MM.1S (cell line): ENCODE results near the gene F2.

Experiments
- DNase-seq: peaks from one replicate; pipeline ENCODE4 v3.0.0-alpha.2; 2015
- H2AFZ ChIP-seq: fragments of 300-600 bp; sonication (generic); 2 replicates; pipeline ENCODE4 v1.6.0; 2016; ENCODE audit warnings: antibody characterized with exemption, low read length
- H3F3A ChIP-seq: fragments of 300-600 bp; sonication (generic); 2 replicates; pipeline ENCODE4 v1.6.1; 2016; ENCODE audit warnings: mild to moderate bottlenecking, antibody characterized with exemption, low read length, moderate library complexity, mixed read lengths; ENCODE audit not compliant: insufficient read depth
- H3K27ac ChIP-seq: fragments of 300-600 bp; sonication (generic); 2 replicates; pipeline ENCODE4 v1.5.1; 2016; ENCODE audit warnings: mild to moderate bottlenecking, low read length
- H3K27me3 ChIP-seq: fragments of 300-600 bp; sonication (generic); replicated peaks from 2 replicates; pipeline ENCODE4 v1.6.0; 2016; ENCODE audit warnings: low read length; ENCODE audit not compliant: insufficient read depth
- H3K36me3 ChIP-seq: fragments of 300-600 bp; sonication (generic); replicated peaks from 2 replicates; pipeline ENCODE4 v1.6.1; 2016; ENCODE audit warnings: mild to moderate bottlenecking, low read length, mixed read lengths; ENCODE audit not compliant: insufficient read depth
- H3K4me1 ChIP-seq: fragments of 300-600 bp; sonication (generic); 2 replicates; pipeline ENCODE4 v1.6.1; 2016; ENCODE audit warnings: low read length, mixed read lengths
- H3K4me2 ChIP-seq: fragments of 300-600 bp; sonication (generic); 2 replicates; pipeline ENCODE4 v1.6.0; 2016; ENCODE audit warnings: low read depth, low read length
- H3K4me3 ChIP-seq: fragments of 300-600 bp; sonication (generic); 2 replicates; pipeline ENCODE4 v1.5.1; 2016; ENCODE audit warnings: low read length, mixed read lengths
- H3K79me2 ChIP-seq: fragments of 300-600 bp; sonication (generic); 2 replicates; pipeline ENCODE4 v1.6.1; 2016; ENCODE audit warnings: mixed run types, low read length, mixed read lengths
- H3K9ac ChIP-seq: fragments of 300-600 bp; sonication (generic); 2 replicates; pipeline ENCODE4 v1.6.1; 2016; ENCODE audit warnings: low read length, mixed read lengths
- H3K9me2 ChIP-seq: fragments of 300-600 bp; sonication (generic); replicated peaks from 2 replicates; pipeline ENCODE4 v1.6.1; 2016; ENCODE audit warnings: mild to moderate bottlenecking, low read length, mixed read lengths; ENCODE audit not compliant: insufficient read depth
- H3K9me3 ChIP-seq: fragments of 300-600 bp; sonication (generic); replicated peaks from 2 replicates; pipeline ENCODE4 v1.6.1; 2016; ENCODE audit warnings: mild to moderate bottlenecking, low read length, mixed read lengths; ENCODE audit not compliant: insufficient read depth
- H4K20me1 ChIP-seq: fragments of 300-600 bp; sonication (generic); 2 replicates; pipeline ENCODE4 v1.6.1; 2016; ENCODE audit warnings: mild to moderate bottlenecking, low read length, moderate library complexity, mixed read lengths; ENCODE audit not compliant: insufficient read depth
- CTCF ChIP-seq: fragments of 300-600 bp; sonication (generic); IDR thresholded peaks from 2 replicates; pipeline ENCODE4 v1.5.1; 2016; ENCODE audit warnings: antibody characterized with exemption, low read length, mixed read lengths
- EZH2 ChIP-seq: fragments of 300-600 bp; sonication (generic); optimal IDR thresholded peaks from 2 replicates; pipeline ENCODE3; 2017; ENCODE audit warnings: low read depth, mild to moderate bottlenecking, antibody characterized with exemption, low read length, mixed read lengths
- EZH2phosphoT487 ChIP-seq: fragments of 300-600 bp; sonication (generic); IDR thresholded peaks from 2 replicates; pipeline ENCODE4 v1.6.1; 2018; ENCODE audit warnings: antibody characterized with exemption, low read length

The F2 gene

DNA sequence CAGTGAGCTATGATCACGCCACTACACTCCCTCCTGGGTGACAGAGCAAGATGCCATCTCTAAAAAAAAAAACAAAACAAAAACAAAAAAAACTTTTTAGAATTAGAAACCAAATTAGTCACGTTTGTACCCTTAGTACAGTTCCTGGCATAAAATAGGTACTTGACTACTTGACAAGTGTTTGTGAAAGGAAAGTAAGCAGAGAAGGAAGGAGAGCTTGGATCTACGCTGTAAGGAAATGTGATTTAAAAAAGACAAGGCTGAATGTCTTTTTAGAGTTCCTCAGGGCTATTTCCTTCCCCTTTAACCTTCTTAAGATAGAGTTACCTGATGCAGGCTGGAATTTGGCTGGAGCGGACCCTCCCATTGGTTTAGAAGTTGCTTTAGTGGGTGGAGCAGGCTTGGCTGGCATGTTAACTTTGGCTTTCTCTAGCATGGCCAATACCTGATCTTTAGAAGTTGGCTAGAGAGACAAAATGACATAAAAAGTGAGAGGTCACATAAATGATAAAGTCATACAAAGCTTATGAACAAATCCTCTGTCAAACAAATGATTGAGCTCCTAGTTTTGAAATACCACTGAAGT, 50.7 kb downstream of the F2 start:
- Histone ChIP-seq H3K9me3 (no peaks in the 10 kb centered on the region), H3F3A (no peaks in the 10 kb centered on the region; the same call in 1 of the 2 replicates), H3K4me2 (no peak overlapping the region), H3K9me2 (no peaks in the 10 kb centered on the region), H3K36me3 (peaks cover 8% of the 10 kb centered on the region), H2AFZ (no peak overlapping the region), H3K4me1 (no peaks in the 10 kb centered on the region), H3K4me3 (no peak overlapping the region), H3K27me3 (no peaks in the 10 kb centered on the region), H3K9ac (no peak overlapping the region), H4K20me1 (no peaks in the 10 kb centered on the region), H3K27ac (no peak overlapping the region), H3K79me2 (no peaks in the 10 kb centered on the region)
- TF ChIP-seq CTCF = no peak
- TF ChIP-seq EZH2phosphoT487 = no peak
- no peak for TF ChIP-seq EZH2
- no peak for DNase-seq

- no peak overlapping the region for H3K4me3 ChIP-seq
- H3K27me3 ChIP-seq = no peaks in the 10 kb centered on the region
These were observed 57.9 kb downstream of the F2 start for GRCh38 chr11:46776878-46777277.

DNA sequence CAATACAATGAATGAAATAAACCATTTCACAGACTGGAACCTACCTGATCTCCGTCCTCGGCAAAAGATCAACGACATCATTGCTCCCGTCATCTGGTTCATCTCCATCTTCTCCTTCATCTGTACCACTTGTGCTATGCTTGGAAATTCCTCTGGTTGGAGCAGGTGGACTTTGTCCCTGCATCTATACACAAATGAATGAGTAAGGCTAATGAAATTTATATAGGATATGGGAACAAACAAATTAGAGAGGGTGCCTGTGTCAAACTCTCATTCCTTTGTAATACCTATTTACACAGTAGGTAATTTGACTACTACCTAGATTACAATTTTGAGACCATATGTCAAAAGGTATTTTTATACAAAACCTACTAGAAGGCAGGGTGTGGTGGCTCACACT, 59.4 kb downstream of the F2 start:
- Histone ChIP-seq H3K4me3 (no peak overlapping the region), H3F3A (no peaks in the 10 kb centered on the region), H3K9ac (no peak overlapping the region), H3K9me2 (no peaks in the 10 kb centered on the region), H3K4me1 (no peaks in the 10 kb centered on the region), H3K79me2 (peaks cover 6% of the 10 kb centered on the region), H3K27ac (no peak overlapping the region), H3K9me3 (no peaks in the 10 kb centered on the region), H3K36me3 (peaks cover 19% of the 10 kb centered on the region), H3K27me3 (no peaks in the 10 kb centered on the region), H2AFZ (no peak overlapping the region), H3K4me2 (no peak overlapping the region), H4K20me1 (no peaks in the 10 kb centered on the region)
- DNase-seq = no peak
- TF ChIP-seq EZH2 (no peak), CTCF (no peak), EZH2phosphoT487 (no peak)

More at GRCh38 chr11:46776878-46777277, 57.9 kb downstream of the F2 start:
- H3K4me2 ChIP-seq = no peak overlapping the region
- no peaks in the 10 kb centered on the region for H4K20me1 ChIP-seq
- DNase-seq = no peak
- no peaks in the 10 kb centered on the region for H3K9me2 ChIP-seq
- H3F3A ChIP-seq = no peaks in the 10 kb centered on the region
- H2AFZ ChIP-seq = no peak overlapping the region
- no peak for TF ChIP-seq CTCF
- TF ChIP-seq EZH2 = no peak
- TF ChIP-seq EZH2phosphoT487 = no peak
- peaks cover 6% of the 10 kb centered on the region for H3K79me2 ChIP-seq
- H3K36me3 ChIP-seq = peaks cover 19% of the 10 kb centered on the region
- H3K27ac ChIP-seq = no peak overlapping the region
- no peaks in the 10 kb centered on the region for H3K4me1 ChIP-seq
- no peak overlapping the region for H3K9ac ChIP-seq
- H3K9me3 ChIP-seq = no peaks in the 10 kb centered on the region
